NOMO-1 (cell line): ENCODE measurements around the gene LAMB1.
"Not testable (repeated sequence)": the region's sequence is repeated elsewhere in the genome, so short reads cannot be mapped to it uniquely, and the experiment has no call there.

Experiments used
- DNase-seq, 2 experiments: peaks; one replicate each; lab custom pipeline; 2025; ENCODE audit not compliant: unreplicated experiment in 2 of 2; lab: John Stamatoyannopoulos, UW

Gene LAMB1

DNA sequence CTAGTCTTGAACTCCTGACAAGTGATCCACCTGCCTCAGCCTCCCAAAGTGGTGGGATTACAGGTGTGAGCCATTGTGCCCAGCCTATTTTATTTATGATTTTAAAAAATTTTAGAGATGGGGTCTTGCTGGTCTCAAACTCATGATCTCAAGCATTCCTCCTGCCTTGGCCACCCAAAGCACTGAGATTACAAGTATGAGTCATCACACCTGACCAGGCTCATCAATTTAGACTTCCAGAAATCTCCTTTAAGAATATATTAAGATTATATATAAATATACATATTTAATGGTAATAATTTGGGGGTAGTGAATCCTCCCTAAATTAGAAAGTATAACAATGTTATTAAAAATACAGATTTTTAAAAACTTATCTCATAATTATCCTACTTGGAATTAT, 29.1 kb downstream of the LAMB1 start:
- DNase-seq: no peak

DNA sequence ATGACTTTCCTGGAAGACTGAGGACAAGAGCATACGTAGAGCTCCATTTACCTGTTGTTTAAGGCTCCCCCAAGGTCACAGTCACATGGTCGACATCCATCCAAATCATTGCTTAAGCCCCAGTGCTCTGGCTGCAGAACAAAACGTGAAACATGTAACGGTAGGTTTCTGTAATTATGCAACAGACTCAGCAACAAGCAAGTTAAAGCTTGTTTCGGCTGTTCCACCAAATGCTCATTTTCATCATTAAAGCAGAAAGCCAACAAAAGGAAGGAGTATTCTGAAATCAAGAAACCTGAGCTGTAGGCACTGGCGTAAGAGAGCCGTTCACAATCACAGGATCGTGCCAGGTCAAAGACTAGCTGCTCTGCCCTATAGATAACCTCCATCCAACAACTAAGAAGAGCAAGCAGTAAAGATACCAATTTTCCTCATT, 30.0 kb downstream of the LAMB1 start:
- DNase-seq: no peak

DNA sequence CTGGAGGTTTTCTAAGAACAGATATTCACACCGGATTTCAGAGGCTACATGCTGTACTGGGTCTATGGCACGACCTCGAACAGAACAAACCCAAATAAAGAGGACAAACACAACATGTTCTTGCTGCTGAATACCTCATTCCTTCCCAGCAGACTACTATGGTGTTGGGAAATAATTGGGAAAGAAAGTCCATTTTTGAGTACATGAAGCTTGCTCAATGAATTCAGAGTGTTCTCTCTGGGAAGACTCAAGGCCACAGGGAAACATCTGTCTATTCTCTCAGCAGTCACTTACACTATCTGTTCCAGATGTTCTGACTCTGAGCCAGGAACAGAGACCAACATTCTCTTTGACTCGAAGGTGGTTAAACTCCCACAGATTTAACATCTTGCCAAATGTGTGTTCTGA, 30.9 kb downstream of the LAMB1 start:
- no peak for DNase-seq

DNA sequence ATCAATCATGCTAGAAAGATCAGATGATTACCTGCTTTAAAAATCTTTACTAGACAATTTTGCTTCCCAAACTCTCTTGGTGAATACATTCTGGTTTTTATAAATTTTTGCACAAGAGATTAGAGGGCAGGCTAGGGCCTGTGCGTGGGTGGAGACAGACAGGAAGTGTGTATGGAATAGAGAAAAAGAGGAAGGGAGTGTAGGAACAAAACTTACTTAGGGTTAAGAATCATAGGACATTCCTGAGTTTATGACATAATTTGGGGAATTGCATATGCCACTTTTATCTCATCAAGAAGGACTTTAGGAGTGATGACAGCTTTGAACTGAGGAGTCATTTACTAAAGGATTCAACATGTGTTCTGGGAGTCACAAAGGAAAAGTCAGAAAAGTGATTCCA, 31.3 kb downstream of the LAMB1 start:
- no peak for DNase-seq

DNA sequence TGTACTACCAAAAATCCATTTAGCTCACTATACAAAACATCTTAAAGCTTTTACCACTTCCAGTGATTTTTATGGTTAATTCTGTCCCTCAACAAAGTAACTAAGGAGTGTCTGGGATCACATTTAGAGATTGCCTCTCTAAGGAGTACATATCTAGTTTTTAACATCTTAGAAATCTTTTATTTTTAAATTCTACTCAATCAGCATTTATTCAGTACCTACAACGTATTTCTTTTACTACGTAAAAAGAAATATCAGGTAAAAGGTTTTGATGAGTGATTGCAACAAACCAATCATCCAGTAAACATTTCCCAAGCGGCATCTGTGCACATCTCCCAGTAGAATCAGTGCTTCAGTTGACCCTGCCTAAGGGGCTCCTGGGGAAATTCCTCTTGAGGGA, 31.9 kb downstream of the LAMB1 start:
- no peak for DNase-seq

DNA sequence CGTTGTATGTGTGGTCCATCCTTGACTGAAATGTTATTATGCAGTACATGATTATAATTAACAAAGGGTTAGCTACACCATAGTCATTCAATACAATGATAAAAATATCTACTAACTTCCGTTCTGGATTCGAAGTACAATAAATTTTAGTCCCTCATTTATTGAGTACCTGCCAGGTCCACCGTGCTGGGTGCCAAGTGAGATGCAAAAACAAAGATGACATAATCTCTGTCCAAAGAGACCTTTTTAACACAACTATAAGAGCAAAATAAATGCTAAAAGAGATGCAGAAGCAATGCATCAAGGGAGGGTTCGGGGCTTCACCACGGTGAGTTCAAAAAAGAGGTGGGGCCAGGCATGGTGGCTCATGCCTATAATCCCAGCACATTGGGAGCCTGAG, 33.1 kb downstream of the LAMB1 start:
- no peak for DNase-seq

DNA sequence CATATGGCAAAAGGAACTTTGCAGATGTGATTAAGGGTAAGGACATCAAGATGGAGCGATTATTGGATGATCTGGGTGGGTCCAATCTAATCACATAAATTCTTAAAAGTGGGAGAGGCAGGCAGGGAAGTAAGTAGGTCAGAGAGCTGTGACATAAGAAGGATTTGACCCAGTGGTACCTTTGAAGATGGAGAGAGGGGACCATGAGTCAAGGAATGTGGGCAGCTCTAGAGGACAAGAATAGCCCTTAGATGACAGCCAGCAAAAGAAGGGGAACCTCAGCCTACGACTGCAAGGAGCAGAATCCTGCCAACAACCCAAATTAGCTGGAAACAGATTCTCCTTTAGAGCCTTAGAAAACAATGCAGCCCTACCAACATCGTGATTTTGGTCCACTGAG, 34.5 kb downstream of the LAMB1 start:
- no peak for DNase-seq

DNA sequence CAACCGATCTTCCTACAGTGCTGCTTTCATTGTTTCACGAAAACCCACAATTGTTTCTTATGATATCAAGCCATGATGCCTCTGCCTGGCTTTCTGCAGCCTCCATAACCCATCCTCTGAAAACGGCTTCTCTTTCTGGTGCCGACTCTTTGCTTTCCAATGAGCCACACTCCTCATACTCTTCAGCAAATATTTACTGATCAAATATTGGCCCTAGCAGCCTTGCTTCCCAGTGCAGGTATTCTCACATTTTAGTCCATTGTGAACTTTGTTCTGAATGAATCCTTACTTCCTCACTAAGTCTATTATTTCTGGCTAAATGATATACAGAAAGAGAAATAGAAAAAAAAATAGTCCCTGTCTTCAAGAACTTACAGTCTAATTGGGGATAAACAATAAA, 35.5 kb downstream of the LAMB1 start:
- DNase-seq: no peak

DNA sequence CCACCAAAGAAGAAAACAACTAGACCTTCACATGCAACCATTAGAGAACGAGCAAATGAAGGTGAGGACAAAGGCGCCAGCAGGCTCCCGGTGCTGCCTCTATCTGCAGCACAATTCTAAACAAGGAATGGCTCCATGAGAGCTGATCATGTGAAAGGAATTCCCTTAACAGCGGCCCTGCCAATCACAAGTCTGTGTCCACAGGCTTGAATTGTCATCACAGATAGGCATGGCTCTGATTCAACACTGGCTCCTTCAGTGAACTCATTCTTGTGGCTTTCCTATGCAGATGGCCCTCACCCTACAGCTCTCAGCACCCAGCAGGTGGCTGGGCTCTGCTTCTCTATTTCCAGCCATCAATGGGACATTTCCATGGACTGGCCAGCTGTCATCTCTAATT, 36.2 kb downstream of the LAMB1 start:
- DNase-seq: no peak

DNA sequence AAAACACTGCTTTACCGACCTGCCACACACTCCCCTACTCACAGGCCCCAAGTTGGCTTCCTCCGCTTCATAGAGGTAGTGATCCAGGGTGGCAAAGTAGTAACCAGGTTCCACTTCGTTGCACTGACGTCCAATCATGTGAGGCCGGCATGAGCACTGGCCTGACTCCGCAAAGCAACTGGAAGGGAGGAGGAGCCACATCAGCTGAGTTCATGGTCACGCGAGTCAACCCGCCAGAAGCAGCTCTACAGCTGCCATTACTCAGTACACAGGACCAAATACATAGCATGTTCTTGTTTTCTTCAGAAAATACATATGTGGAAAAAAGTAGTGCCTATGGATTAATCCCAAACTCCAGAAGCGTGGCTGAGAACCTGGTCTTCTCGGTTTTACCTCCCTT, 38.5 kb downstream of the LAMB1 start:
- no peak for DNase-seq

DNA sequence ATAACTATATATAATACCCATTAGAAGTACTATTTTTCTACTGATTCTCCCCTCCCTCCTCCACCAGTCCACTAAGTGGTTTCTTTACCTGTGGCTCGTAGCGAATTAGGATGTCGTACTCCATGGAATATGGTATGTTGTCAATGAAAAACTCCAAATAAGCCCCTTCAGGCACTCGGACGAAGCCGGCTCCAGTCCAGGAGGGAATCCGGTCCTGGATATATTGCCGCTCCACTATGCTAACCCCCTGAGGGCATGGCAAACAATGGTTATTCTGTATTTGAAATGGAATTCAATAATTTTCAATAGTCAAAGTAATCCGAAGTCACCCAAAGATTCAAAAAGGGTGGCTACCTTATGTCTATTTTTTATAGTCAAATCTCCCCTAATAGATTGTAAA, 40.1 kb downstream of the LAMB1 start:
- no peak for DNase-seq

DNA sequence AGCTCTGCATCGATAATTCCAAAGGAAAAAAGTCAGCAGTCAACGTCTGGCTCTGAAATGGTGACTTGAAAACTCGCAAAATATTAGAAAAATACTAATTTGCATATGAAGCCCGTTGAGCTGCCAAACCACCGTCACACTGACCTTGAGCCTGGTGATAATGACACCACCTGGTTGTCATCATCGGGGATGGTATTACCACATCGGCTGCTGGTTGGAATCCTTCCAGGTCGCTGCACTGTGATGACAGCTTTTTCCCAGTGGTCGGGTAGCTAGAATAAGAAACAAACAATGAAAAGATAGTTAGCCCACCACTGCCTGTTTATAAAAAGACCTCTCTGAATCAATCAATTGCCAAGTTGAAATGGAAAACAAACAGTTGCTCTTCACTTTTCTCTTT, 41.6 kb downstream of the LAMB1 start:
- no peak for DNase-seq

DNA sequence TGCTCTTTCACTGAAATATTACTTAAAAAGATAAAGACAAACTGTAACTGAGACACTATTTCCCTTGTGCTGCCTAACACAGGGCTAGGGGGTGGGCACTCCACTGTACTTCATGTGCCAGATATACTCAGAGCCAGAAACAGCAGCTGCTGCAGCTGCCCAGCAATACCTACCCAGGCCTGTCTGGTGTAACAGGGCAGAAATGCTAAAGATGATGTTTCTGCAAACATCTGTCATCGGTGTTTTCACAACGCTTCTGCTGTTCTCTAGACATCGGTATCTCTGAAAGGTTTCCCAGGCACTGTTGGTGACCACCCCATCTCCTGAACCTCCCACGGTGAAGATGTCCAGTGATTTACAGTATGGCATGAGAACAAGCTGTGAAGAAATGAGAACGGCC, 42.7 kb downstream of the LAMB1 start:
- no peak for DNase-seq

DNA sequence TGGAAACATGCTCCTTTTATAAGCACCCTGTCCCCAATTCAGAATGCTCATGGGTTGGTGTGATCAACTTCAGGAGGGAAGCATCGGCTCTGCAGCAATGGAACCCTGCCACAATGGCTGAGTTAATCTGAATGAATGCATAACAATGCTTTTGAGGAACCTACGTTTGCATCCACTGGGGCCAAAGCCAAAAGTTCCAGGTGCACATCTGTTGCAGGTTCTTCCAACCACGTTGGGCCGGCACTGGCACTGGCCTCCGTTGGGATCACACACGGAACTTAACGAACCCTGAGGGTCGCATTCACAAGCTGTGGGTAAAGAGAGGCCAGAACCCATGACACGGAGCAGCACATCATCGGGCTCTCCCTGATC, 43.4 kb downstream of the LAMB1 start:
- no peak for DNase-seq

DNA sequence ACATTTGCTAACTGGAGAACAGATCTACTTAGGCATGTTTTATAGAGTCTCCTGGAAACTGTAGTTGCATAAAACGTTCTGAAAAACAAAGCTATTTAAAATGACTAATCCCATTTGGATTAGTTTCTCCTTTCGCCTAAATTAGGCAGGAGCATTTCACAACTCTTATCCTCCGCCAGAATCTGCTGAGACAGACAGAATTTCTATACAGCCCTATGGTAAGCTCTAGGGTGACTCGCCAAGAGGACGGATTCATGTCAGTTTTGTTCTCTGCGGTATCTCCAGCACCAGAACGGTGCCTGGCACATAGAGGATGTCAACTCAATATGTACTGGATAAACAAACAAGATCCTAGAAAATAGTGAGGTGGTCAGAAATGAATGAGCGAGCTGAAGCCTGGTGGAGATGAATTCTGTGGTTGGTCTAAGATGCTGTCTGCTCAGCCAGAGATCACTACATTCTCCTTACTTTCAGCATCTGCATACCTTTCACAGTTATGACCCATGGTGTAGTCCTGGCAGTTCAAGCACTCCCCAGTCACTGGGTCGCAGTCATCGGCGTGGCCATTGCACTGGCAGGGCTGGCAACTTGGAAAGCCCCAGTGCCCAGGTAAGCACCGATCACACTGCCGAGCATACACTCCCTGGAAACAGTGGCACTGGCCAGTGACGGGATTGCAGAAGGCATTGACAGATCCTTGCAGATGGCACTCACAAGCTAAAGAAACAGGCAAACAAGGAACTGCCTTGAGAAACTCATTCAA, 44.0 kb downstream of the LAMB1 start:
- no peak for DNase-seq

DNA sequence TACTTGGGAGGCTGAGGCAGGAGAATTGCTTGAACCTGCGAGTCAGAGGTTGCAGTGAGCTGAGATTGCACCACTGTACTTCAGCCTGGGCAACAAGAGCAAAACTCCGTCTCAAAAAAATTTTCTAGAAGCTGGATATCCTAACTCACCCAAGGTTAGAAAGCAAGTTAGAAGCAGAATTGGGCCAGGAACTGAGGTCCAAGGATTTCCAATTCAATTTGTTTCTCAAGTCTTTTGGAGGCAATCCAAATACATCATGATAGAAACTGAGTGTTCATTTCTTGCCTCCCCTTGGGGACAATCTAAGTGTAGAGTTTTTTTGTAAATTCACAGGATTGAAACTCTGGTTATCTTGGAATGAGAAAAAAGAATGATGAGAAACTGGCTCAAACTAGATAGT, 45.5 kb downstream of the LAMB1 start:
- no peak for DNase-seq

DNA sequence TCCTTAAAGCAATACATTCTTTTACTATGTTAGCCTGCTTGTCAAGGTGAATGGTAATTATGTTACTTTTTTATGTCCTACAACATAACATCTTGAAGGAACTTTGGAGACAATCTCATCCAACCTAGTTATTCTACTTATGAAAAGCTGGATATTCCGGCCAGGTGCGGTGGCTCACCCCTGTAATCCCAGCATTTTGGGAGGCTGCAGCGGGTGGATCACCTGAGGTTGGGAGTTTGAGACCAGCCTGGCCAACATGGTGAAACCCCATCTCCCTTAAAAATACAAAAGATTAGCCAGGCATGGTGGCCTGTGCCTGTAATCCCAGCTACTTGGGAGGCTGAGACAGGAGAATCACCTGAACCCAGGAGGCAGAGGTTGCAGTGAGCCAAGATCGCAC, 46.0 kb downstream of the LAMB1 start:
- not testable (repeated sequence) for DNase-seq

DNA sequence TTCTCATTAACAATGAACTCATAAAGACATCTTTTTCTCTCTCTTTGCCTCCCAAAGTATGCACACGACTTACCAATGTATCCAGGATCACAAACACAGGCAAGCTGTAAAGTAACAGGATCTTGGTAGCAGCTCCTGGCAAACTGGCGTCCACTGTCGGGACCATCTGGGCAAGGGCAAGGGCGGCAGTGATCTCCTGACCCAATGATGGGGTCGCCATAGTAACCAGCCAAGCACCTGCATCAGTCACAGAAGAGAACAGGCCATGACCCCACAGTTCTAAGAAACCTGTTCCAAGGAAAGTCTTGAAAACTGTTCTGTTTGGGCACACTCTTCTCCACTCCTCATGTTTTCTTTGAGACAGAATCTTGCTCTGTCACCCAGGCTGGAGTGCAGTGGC, 47.6 kb downstream of the LAMB1 start:
- DNase-seq: no peak

DNA sequence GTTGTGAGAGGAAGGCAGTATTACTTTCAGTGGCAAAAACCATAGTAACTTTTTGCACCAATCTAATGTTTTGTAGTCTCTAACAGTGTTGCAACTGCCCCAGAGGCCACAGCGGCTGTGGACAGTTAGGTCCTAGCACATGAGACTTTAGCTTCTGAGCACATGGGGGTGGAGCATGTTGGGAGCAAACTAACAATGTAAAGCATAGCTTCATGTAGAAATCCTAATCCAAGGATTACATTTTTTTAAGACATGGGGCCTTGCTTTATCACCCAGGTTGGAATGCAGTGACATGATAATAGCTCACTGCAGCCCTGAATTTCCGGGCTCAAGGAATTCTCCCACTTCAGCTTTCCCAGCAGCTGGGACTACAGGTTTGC, 49.0 kb downstream of the LAMB1 start:
- DNase-seq: no peak

DNA sequence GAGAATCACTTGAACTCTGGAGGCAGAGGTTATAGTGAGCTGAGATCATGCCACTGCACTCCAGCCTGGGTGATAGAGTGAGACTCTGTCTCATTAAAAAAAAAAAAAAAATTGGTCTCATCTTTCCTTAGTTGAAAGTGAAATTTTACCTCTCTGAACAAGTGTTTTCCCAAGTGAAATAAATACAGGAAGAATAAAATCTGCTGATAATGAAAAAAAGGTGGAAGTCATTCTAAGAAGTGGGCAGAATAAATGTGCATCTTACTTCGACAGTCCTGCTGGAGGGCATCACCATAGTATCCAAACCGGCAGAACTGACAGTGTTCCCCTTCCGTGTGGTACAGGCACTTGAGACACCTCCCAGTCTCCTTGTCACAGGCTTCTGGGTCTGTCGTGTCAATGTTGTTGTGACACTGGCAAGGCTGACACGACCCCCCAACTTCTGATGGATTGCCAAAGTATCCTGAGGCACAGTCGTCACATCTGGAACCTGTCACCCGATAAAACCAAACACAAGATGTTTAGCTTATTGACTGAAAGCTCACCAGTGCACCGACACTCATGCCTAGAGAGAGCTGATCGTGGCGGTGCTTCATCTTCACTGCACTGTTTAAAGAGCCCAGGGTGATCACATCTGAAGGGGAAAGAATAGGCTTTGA, 49.6 kb downstream of the LAMB1 start:
- DNase-seq: no peak

DNA sequence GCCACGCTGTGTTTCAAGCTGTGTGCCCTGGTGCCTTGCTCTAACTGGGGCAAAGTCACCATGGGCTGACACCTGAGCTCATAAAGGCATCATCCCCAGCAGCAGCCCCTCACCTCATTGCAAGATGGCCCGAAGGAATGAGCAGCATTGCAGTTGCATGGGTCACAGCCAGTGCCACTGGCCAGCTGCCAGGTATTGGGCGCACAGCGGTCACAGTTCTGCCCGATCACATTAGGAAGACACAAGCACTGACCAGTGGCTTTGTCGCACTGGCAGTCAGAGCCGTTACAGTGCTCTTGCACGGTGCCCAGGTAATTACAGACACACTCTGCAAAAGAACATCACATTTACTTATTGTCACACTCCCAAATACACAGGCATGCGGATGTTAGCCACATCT, 51.1 kb downstream of the LAMB1 start:
- DNase-seq: no peak

DNA sequence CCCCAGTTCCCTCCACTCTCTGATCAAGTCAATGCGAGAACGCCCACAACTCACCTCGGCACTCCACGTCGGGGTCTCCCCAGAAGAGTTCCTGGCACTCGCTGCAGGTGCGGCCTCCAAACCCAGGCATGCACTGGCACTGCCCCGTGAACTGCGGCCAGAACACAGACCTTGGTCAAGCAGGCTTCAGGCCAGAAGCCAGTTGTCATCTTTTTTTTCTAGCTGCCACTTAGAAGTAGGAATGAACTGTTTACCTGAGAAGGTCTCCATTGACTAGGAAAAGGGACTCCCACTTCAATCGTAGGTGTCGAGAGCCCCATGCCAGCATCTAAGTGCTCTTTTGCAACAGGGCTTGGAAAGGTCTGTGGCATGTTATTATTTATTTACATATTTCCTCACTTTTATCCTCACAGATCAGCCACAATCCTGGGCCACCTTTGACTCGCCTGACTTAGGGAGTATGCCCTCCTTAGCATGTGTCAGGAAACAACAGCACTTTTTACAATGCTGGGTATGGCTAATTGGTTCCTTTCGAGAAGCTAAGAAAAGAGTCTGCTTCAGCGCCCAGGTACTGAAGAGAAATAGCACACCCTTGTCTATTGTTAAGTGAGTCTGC, 51.7 kb downstream of the LAMB1 start:
- DNase-seq: no peak
